Activated CD4-positive, alpha-beta memory T cell treated with anti-CD3 and anti-CD28 coated beads for 36 hours (primary cell): Measurements from ENCODE around the gene NLGN1. TPM values are rescaled to one million over a fixed set of nuclear protein-coding genes. Genes with fewer than 3 reads are reported as not detected.
"Not testable (repeated sequence)": the region's sequence is repeated elsewhere in the genome, so short reads cannot be mapped to it uniquely, and the experiment has no call there.

Source experiments
- CTCF ChIA-PET: fragments of 350-600 bp; sonication (Branson Sonifier 250); formaldehyde crosslinking; loops from one replicate; lab custom pipeline; 2021; ENCODE audit warnings: antibody characterized with exemption, inconsistent platforms; lab: Charles Lee
- POLR2A ChIA-PET: fragments of 350-600 bp; sonication (Branson Sonifier 250); formaldehyde crosslinking; loops from one replicate; lab custom pipeline; 2021; ENCODE audit warnings: antibody characterized with exemption; lab: Charles Lee
- DNase-seq: peaks from one replicate; pipeline ENCODE4 v3.0.0-alpha.2; 2020
- H3K27ac Mint-ChIP-seq: one replicate; pipeline ENCODE4 v1.8.0; 2021; ENCODE audit warnings: mixed read lengths
- H3K27me3 Mint-ChIP-seq: one replicate; pipeline ENCODE4 v1.8.0; 2021; ENCODE audit warnings: mixed read lengths
- H3K36me3 Mint-ChIP-seq: one replicate; pipeline ENCODE4 v1.8.0; 2021; ENCODE audit warnings: mixed read lengths
- H3K4me1 Mint-ChIP-seq: one replicate; pipeline ENCODE4 v1.8.0; 2021; ENCODE audit warnings: low read depth, mixed read lengths
- H3K4me3 Mint-ChIP-seq: one replicate; pipeline ENCODE4 v1.8.0; 2021; ENCODE audit warnings: mild to moderate bottlenecking, mixed read lengths
- H3K9me3 Mint-ChIP-seq: one replicate; pipeline ENCODE4 v1.8.0; 2021; ENCODE audit warnings: mixed read lengths
- intact Hi-C: fragments of 100-400 bp; cut with micrococcal nuclease; formaldehyde crosslinking; loops from one replicate; pipeline ENCODE4 v1.15.1; 2023
- total RNA-seq, 2 experiments: library from RNA; stranded (reverse); gene quantifications; one replicate each; pipeline ENCODE4 v1.2.3, GENCODE V29; 2021

The NLGN1 gene
- total RNA-seq, 2 experiments from 2014 or later: not detected

GRCh38 chr3:173531602-173532001 is 134.1 kb downstream of the NLGN1 start:
- POLR2A ChIA-PET: no interaction called here
- no peak overlapping the region for H3K4me3 Mint-ChIP-seq
- H3K27ac Mint-ChIP-seq: no peak overlapping the region
- intact Hi-C loops: no loop called here
- H3K36me3 Mint-ChIP-seq: no peaks in the 10 kb centered on the region
- DNase-seq: no peak
- CTCF ChIA-PET: no interaction called here
- no peaks in the 10 kb centered on the region for H3K27me3 Mint-ChIP-seq
- no peaks in the 10 kb centered on the region for H3K4me1 Mint-ChIP-seq
- H3K9me3 Mint-ChIP-seq: peaks cover 21% of the 10 kb centered on the region

DNA sequence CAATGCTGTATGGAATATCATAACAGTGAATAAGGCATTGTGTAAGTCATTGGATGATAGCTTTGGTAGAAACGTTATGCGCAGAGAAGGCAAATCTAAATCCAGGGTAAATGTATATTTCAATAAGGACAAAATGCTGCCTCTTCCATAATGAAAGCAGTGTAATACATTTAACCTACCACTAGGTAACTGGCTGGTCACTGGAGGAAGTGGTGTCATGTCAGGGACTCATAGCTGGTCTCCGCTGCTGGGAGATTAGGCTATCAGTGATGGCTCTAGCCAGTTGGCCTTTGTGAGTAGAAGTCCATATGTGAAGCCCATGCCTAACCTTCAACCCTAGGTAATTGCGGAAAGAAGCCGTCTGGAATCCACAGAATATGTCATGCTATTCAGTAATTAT is 140.9 kb downstream of the NLGN1 start:
- intact Hi-C loops: no loop called here
- ChIA-PET POLR2A (no interaction called here), CTCF (no interaction called here)
- Mint-ChIP-seq H3K27me3 (no peaks in the 10 kb centered on the region), H3K27ac (no peak overlapping the region), H3K4me3 (no peak overlapping the region), H3K36me3 (no peaks in the 10 kb centered on the region), H3K4me1 (no peaks in the 10 kb centered on the region), H3K9me3 (no peaks in the 10 kb centered on the region)
- no peak for DNase-seq

- H3K36me3 Mint-ChIP-seq, POLR2A ChIA-PET, DNase-seq, H3K27ac Mint-ChIP-seq, H3K4me3 Mint-ChIP-seq, H3K4me1 Mint-ChIP-seq, H3K27me3 Mint-ChIP-seq, CTCF ChIA-PET, H3K9me3 Mint-ChIP-seq, intact Hi-C loops: not testable (repeated sequence)
Measured at GRCh38 chr3:173545590-173545989, 148.0 kb downstream of the NLGN1 start.

DNA sequence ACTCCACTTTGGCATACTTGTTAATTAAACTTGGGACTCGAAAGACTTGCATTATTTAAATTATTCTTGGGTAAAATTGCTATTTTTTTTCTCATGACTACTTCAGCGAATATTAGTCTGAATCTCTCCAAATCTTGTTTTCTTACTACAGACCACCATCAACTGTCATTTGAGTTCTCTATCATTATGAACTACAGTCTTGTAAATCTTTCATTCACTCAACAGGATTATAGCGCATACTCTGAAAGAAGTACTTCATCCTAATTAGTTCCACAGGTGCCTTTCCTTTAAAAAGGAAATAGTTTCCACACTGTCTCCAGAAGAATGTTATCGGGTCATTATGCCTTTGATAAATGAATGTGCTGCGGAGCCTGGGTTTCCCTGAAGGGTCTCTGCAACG is 149.5 kb downstream of the NLGN1 start:
- no peak overlapping the region for H3K4me3 Mint-ChIP-seq
- POLR2A ChIA-PET: no interaction called here
- CTCF ChIA-PET: no interaction called here
- no peaks in the 10 kb centered on the region for H3K27me3 Mint-ChIP-seq
- no peak for DNase-seq
- H3K27ac Mint-ChIP-seq: no peak overlapping the region
- H3K9me3 Mint-ChIP-seq: peaks cover 2% of the 10 kb centered on the region
- no peaks in the 10 kb centered on the region for H3K4me1 Mint-ChIP-seq
- intact Hi-C loops: no loop called here
- no peaks in the 10 kb centered on the region for H3K36me3 Mint-ChIP-seq

DNA sequence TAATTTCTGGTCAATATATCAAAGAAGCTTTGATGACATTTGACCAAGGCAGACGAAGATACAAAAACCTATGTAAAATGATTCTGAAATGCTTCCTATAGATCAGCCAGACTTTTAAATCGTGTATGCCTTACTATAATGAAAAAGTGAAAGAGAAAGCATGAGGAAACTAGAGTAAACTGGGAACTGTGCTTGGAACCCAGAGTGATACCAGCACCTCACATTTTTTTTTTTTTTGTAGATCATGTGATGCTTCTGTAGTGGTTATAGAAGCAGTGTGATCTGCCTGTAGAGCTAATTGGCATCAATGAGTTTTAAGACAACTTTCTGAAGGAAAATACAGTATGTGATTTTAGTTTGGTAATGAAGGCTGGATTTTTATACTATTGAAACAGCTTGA is 150.7 kb downstream of the NLGN1 start:
- Mint-ChIP-seq H3K4me1 (no peaks in the 10 kb centered on the region), H3K27me3 (no peaks in the 10 kb centered on the region), H3K4me3 (no peak overlapping the region), H3K9me3 (peaks cover 2% of the 10 kb centered on the region), H3K36me3 (no peaks in the 10 kb centered on the region), H3K27ac (no peak overlapping the region)
- ChIA-PET CTCF (no interaction called here), POLR2A (no interaction called here)
- no peak for DNase-seq
- intact Hi-C loops: no loop called here

DNA sequence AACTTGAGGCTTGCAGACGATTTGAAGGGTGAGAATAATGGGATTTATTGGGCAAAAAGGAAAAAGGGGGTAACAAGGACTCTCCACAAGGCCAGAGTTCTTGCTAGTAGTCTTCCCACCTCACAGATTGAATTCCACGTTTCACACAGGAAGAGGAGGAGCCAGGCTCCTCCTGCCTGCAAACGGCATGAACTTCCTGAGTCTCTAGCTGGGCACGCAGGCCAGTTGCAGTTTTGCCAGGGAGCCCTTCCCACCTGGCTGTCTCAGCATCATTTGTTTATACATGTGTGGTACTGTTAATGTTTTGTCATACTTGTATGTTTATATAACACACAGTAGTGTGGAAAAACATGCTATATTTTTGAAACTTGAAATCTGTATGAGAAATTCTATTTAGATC is 155.0 kb downstream of the NLGN1 start:
- CTCF ChIA-PET: interaction anchor here (0.7 kb wide), 1 partner anchor 876 kb away, joined by 3 read pairs; no protein-coding TSS in a partner anchor

GRCh38 chr3:173553635-173554280 is 156.2 kb downstream of the NLGN1 start:
- Mint-ChIP-seq H3K27ac (no peak overlapping the region), H3K27me3 (no peaks in the 10 kb centered on the region), H3K4me1 (no peaks in the 10 kb centered on the region), H3K9me3 (no peaks in the 10 kb centered on the region), H3K36me3 (no peaks in the 10 kb centered on the region), H3K4me3 (no peak overlapping the region)
- DNase-seq: no peak
- ChIA-PET POLR2A (no interaction called here), CTCF (interaction anchor here (0.6 to 0.7 kb wide), 2 partner anchors 206 to 746 kb away, joined by 3 read pairs; no protein-coding TSS in a partner anchor)
- intact Hi-C loops: no loop called here

More for the DNA sequence above, 155.0 kb downstream of the NLGN1 start:
- POLR2A ChIA-PET: no interaction called here
- DNase-seq: no peak
- H3K9me3 Mint-ChIP-seq: peaks cover 2% of the 10 kb centered on the region
- H3K36me3 Mint-ChIP-seq: no peaks in the 10 kb centered on the region
- H3K4me1 Mint-ChIP-seq: no peaks in the 10 kb centered on the region
- H3K27ac Mint-ChIP-seq: no peak overlapping the region
- no peaks in the 10 kb centered on the region for H3K27me3 Mint-ChIP-seq
- H3K4me3 Mint-ChIP-seq: no peak overlapping the region
- intact Hi-C loops: no loop called here

DNA sequence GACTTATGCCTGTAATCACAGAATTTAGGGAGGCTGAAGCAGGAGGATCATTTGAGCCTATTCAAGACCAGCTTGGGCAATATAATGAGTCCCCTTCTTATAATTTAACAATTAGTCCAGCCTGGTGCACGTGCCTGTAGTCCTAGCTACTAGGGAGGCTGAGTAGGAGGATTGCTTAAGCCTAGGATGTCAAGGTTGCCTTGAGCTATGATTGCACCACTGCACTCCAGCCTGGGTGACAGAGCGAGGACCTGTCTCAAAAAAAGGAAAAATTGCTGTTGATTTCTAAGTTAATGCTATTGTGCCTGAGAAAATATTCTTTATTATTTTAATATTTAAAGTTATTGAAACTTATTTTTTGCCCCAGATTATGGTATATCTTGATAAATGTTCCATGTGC is 159.0 kb downstream of the NLGN1 start:
- Mint-ChIP-seq H3K9me3 (no peaks in the 10 kb centered on the region), H3K27ac (no peak overlapping the region), H3K4me1 (no peaks in the 10 kb centered on the region), H3K36me3 (no peaks in the 10 kb centered on the region), H3K27me3 (no peaks in the 10 kb centered on the region), H3K4me3 (no peak overlapping the region)
- intact Hi-C loops: no loop called here
- ChIA-PET POLR2A (no interaction called here), CTCF (no interaction called here)
- no peak for DNase-seq

GRCh38 chr3:173567997-173568396 is 170.5 kb downstream of the NLGN1 start:
- H3K9me3 Mint-ChIP-seq: no peaks in the 10 kb centered on the region
- intact Hi-C loops: no loop called here
- H3K27ac Mint-ChIP-seq: no peak overlapping the region
- no peaks in the 10 kb centered on the region for H3K4me1 Mint-ChIP-seq
- no peaks in the 10 kb centered on the region for H3K27me3 Mint-ChIP-seq
- H3K36me3 Mint-ChIP-seq: no peaks in the 10 kb centered on the region
- CTCF ChIA-PET: no interaction called here
- POLR2A ChIA-PET: no interaction called here
- no peak for DNase-seq
- no peak overlapping the region for H3K4me3 Mint-ChIP-seq

GRCh38 chr3:173568623-173569022 is 171.1 kb downstream of the NLGN1 start:
- Mint-ChIP-seq H3K36me3 (no peaks in the 10 kb centered on the region), H3K27ac (no peak overlapping the region), H3K9me3 (no peaks in the 10 kb centered on the region), H3K27me3 (no peaks in the 10 kb centered on the region), H3K4me1 (no peaks in the 10 kb centered on the region), H3K4me3 (no peak overlapping the region)
- CTCF ChIA-PET: no interaction called here
- DNase-seq: no peak
- POLR2A ChIA-PET: no interaction called here
- intact Hi-C loops: no loop called here

- ChIA-PET CTCF (no interaction called here), POLR2A (no interaction called here)
- intact Hi-C loops: no loop called here
- no peak for DNase-seq
- Mint-ChIP-seq H3K4me1 (peaks cover 6% of the 10 kb centered on the region), H3K27me3 (peaks cover 12% of the 10 kb centered on the region), H3K9me3 (no peaks in the 10 kb centered on the region), H3K27ac (no peak overlapping the region), H3K4me3 (no peak overlapping the region), H3K36me3 (no peaks in the 10 kb centered on the region)
Measured at GRCh38 chr3:173583496-173583895, 186.0 kb downstream of the NLGN1 start.

GRCh38 chr3:173584093-173584837 is 186.7 kb downstream of the NLGN1 start:
- peaks cover 12% of the 10 kb centered on the region for H3K27me3 Mint-ChIP-seq
- DNase-seq: no peak
- POLR2A ChIA-PET: no interaction called here
- no peak overlapping the region for H3K27ac Mint-ChIP-seq
- H3K9me3 Mint-ChIP-seq: no peaks in the 10 kb centered on the region
- H3K36me3 Mint-ChIP-seq: no peaks in the 10 kb centered on the region
- H3K4me1 Mint-ChIP-seq: peaks cover 6% of the 10 kb centered on the region
- CTCF ChIA-PET: no interaction called here
- H3K4me3 Mint-ChIP-seq: no peak overlapping the region
- intact Hi-C loops: no loop called here
